CD14-positive monocyte (primary cell): ENCODE measurements around the gene CYP17A1. TPM values are rescaled to one million over a fixed set of nuclear protein-coding genes. Genes with fewer than 3 reads are reported as not detected.

Source experiments
- DNase-seq, 3 donors: peaks; one replicate each; pipeline ENCODE4 v3.0.0-alpha.2; 2011 to 2022
- H2AFZ ChIP-seq: 2 replicates; pipeline ENCODE4 v1.6.0; 2012; ENCODE audit warnings: mild to moderate bottlenecking, low read depth, low read length, inconsistent platforms; ENCODE audit not compliant: insufficient read depth, poor library complexity, severe bottlenecking
- H3K27ac ChIP-seq, 2 donors: 1 replicate in 1 of 2; 2 replicates in 1 of 2; pipeline ENCODE4 v1.5.1; 2012 to 2013; ENCODE audit warnings: low read length in 2 of 2, control low read depth in 1 of 2, inconsistent platforms in 1 of 2, low read depth in 1 of 2, mild to moderate bottlenecking in 1 of 2
- H3K27me3 ChIP-seq, 2 donors: one replicate each; pipeline versions ENCODE4 v1.6.0 to v1.6.1; 2011 to 2013; ENCODE audit warnings: low read length in 2 of 2; ENCODE audit not compliant: control insufficient read depth in 2 of 2, insufficient read depth in 2 of 2
- H3K36me3 ChIP-seq, 2 donors: replicated peaks in 1 of 2; 1 replicate in 1 of 2; 2 replicates in 1 of 2; pipeline versions ENCODE4 v1.5.1 to v1.6.1; 2012 to 2013; ENCODE audit warnings: low read length in 2 of 2, control low read depth in 1 of 2, inconsistent platforms in 1 of 2, mild to moderate bottlenecking in 1 of 2; ENCODE audit not compliant: insufficient read depth in 2 of 2, control insufficient read depth in 1 of 2
- H3K4me1 ChIP-seq, 2 donors: 1 replicate in 1 of 2; 2 replicates in 1 of 2; pipeline versions ENCODE4 v1.5.1 to v1.6.1; 2012 to 2013; ENCODE audit warnings: low read length in 2 of 2, control low read depth in 1 of 2, inconsistent platforms in 1 of 2, mild to moderate bottlenecking in 1 of 2, moderate library complexity in 1 of 2; ENCODE audit not compliant: insufficient read depth in 2 of 2, control insufficient read depth in 1 of 2
- H3K4me2 ChIP-seq: replicated peaks from 2 replicates; pipeline ENCODE3; 2012; ENCODE audit warnings: low read length, moderate library complexity, mild to moderate bottlenecking; ENCODE audit not compliant: poor library complexity, severe bottlenecking; ENCODE audit errors: extremely low read depth
- H3K4me3 ChIP-seq, 3 experiments: fragments of 200-600 bp in 1 of 3; sonication (generic) in 1 of 3; replicated peaks in 1 of 3; 1 replicate in 2 of 3; 2 replicates in 1 of 3; pipeline ENCODE4 v1.5.1; 2011 to 2013; ENCODE audit warnings: low read length in 3 of 3, mild to moderate bottlenecking in 3 of 3, control low read depth in 2 of 3, low read depth in 2 of 3, inconsistent platforms in 1 of 3, moderate library complexity in 1 of 3
- H3K79me2 ChIP-seq: 2 replicates; pipeline ENCODE4 v1.6.0; 2012; ENCODE audit warnings: mild to moderate bottlenecking, control low read depth, inconsistent platforms, low read length, moderate library complexity; ENCODE audit not compliant: insufficient read depth
- H3K9ac ChIP-seq: 2 replicates; pipeline ENCODE4 v1.6.0; 2017; ENCODE audit warnings: low read length, mild to moderate bottlenecking; ENCODE audit not compliant: insufficient read depth, poor library complexity, severe bottlenecking
- H3K9me3 ChIP-seq, 2 donors: replicated peaks in 1 of 2; 1 replicate in 1 of 2; 2 replicates in 1 of 2; pipeline versions ENCODE4 v1.5.1 to v1.6.1; 2012 to 2013; ENCODE audit warnings: low read length in 2 of 2, control low read depth in 1 of 2; ENCODE audit not compliant: control insufficient read depth in 1 of 2, insufficient read depth in 1 of 2
- H4K20me1 ChIP-seq: 2 replicates; pipeline ENCODE4 v1.6.0; 2012; ENCODE audit warnings: mild to moderate bottlenecking, low read length, control low read depth, moderate library complexity; ENCODE audit not compliant: insufficient read depth
- H3K27ac Mint-ChIP-seq, 7 donors: one replicate each; pipeline ENCODE4 v1.8.0; 2020; ENCODE audit warnings: mild to moderate bottlenecking in 7 of 7, mixed read lengths in 7 of 7, moderate library complexity in 6 of 7, inconsistent platforms in 2 of 7
- H3K27me3 Mint-ChIP-seq, 3 donors: one replicate each; pipeline ENCODE4 v1.8.0; 2021 to 2022; ENCODE audit warnings: low read depth in 3 of 3, mild to moderate bottlenecking in 3 of 3, mixed read lengths in 3 of 3, moderate library complexity in 3 of 3, inconsistent platforms in 1 of 3
- H3K36me3 Mint-ChIP-seq, 2 donors: one replicate each; pipeline ENCODE4 v1.8.0; 2020; ENCODE audit warnings: mixed read lengths in 2 of 2, inconsistent platforms in 1 of 2, mild to moderate bottlenecking in 1 of 2
- H3K4me1 Mint-ChIP-seq: one replicate; pipeline ENCODE4 v1.8.0; 2020; ENCODE audit warnings: mild to moderate bottlenecking, mixed read lengths
- H3K4me3 Mint-ChIP-seq, 2 donors: one replicate each; pipeline ENCODE4 v1.8.0; 2020; ENCODE audit warnings: mild to moderate bottlenecking in 2 of 2, mixed read lengths in 2 of 2, moderate library complexity in 1 of 2
- H3K9me3 Mint-ChIP-seq, 7 donors: one replicate each; pipeline ENCODE4 v1.8.0; 2020 to 2022; ENCODE audit warnings: mixed read lengths in 7 of 7, mild to moderate bottlenecking in 6 of 7, moderate library complexity in 6 of 7, inconsistent platforms in 2 of 7
- WGBS: methylation state at CpG from one replicate; pipeline ENCODE4 v1.1.5; 2013; ENCODE audit warnings: missing lambda C conversion rate; ENCODE audit not compliant: insufficient coverage; 5-methylcytosine and 5-hydroxymethylcytosine counted together
- intact Hi-C, 2 donors: fragments of 100-400 bp; cut with micrococcal nuclease; formaldehyde crosslinking; loops; one replicate each; pipeline versions ENCODE4 v1.15.0 to v1.15.1; 2023
- polyA plus RNA-seq, 3 donors: library from polyadenylated mRNA; depleted of rRNA in 1 of 3; unstranded in 2 of 3; stranded (reverse) in 1 of 3; fragments of 300-500 nt in 2 of 3; fragments of >200 nt in 1 of 3; fragmentation: Illumina TruSeq in 2 of 3; gene quantifications; 1 replicate in 2 of 3; 2 replicates in 1 of 3; pipeline ENCODE4 v1.2.3, GENCODE V29; 2012 to 2021
- TF ChIP-seq, protein P1 (sequence below): fragments of 200-600 bp; IDR thresholded peaks from one replicate; pipeline ENCODE4 v1.8.0; 2022; ENCODE audit warnings: antibody characterized with exemption, mild to moderate bottlenecking

The CYP17A1 gene
- polyA plus RNA-seq, 3 donors: 0.04 TPM; not detected in 2

DNA sequence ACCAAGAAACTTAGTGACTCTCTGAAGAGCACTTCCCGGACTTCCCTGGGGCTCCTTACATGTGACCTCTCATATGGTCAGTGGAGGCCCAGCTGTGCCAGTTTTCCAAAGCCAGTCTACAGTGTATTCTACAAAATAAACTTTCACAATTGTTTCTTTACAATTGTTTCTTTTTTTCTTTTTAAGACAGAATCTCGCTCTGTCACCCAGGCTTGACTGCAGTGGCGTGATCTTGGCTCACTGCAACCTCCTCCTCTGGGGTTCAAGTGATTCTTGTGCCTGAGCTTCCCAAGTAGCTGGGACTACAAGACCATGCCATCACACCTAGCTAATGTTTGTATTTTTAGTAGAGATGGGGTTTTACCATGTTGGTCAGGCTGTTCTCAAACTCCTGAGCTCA, 25.9 kb downstream of the CYP17A1 start:
- H3K36me3 Mint-ChIP-seq: peaks cover 61 to 80% of the 10 kb centered on the region in 2 donors
- intact Hi-C loops: no loop called here
- DNase-seq: no peak
- TF ChIP-seq, protein P1, sequence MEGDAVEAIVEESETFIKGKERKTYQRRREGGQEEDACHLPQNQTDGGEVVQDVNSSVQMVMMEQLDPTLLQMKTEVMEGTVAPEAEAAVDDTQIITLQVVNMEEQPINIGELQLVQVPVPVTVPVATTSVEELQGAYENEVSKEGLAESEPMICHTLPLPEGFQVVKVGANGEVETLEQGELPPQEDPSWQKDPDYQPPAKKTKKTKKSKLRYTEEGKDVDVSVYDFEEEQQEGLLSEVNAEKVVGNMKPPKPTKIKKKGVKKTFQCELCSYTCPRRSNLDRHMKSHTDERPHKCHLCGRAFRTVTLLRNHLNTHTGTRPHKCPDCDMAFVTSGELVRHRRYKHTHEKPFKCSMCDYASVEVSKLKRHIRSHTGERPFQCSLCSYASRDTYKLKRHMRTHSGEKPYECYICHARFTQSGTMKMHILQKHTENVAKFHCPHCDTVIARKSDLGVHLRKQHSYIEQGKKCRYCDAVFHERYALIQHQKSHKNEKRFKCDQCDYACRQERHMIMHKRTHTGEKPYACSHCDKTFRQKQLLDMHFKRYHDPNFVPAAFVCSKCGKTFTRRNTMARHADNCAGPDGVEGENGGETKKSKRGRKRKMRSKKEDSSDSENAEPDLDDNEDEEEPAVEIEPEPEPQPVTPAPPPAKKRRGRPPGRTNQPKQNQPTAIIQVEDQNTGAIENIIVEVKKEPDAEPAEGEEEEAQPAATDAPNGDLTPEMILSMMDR: no peak
- peak overlapping the region in 6 of 7 donors; percentile 14 to 99 (median 86) for H3K27ac Mint-ChIP-seq
- Histone ChIP-seq H4K20me1 (no peaks in the 10 kb centered on the region), H3K4me2 (no peak overlapping the region), H3K27me3 (no peaks in the 10 kb centered on the region), H3K36me3 (peaks cover 26 to 60% of the 10 kb centered on the region in 2 donors), H3K4me3 (no peak overlapping the region), H3K9me3 (no peaks in the 10 kb centered on the region), H3K4me1 (peaks cover 58 to 70% of the 10 kb centered on the region in 2 donors), H3K9ac (no peak overlapping the region), H3K27ac (peak overlapping the region; percentile 26 to 85), H2AFZ (no peak overlapping the region), H3K79me2 (peaks cover 9% of the 10 kb centered on the region)
- H3K9me3 Mint-ChIP-seq: no peaks in the 10 kb centered on the region
- 89% methylated on average over 3 of the region's 3 CpGs for WGBS
- no peak overlapping the region for H3K4me3 Mint-ChIP-seq
- H3K27me3 Mint-ChIP-seq: peaks cover 0 to 3% (median 0%) of the 10 kb centered on the region in 3 donors
- H3K4me1 Mint-ChIP-seq: peaks cover 60% of the 10 kb centered on the region

DNA sequence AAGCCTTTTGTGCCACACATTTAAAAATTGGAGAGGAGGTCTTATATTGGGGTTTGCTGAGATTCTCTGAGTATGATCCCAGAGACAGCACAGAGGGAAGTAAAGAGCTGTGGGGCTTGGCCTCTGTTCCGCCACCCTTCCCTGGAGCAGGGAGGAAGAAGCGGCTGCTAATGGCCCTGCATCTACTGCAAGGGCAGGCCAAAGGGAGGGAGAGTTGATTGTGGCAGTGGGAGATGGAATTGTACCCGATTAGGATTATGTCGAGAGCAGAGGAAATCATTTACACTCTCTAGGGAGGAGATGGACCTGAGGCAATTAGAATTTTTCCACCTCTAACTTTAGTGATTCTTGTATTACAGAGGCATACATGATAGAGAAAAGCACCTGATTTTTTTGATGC, 28.8 kb downstream of the CYP17A1 start:
- Histone ChIP-seq H3K27me3 (no peaks in the 10 kb centered on the region), H3K9ac (no peak overlapping the region), H4K20me1 (no peaks in the 10 kb centered on the region), H3K36me3 (peaks cover 22 to 59% of the 10 kb centered on the region in 2 donors), H3K4me1 (peaks cover 32 to 43% of the 10 kb centered on the region in 2 donors), H3K4me3 (no peak overlapping the region), H2AFZ (no peak overlapping the region), H3K79me2 (peaks cover 19% of the 10 kb centered on the region), H3K4me2 (no peak overlapping the region), H3K27ac (no peak overlapping the region), H3K9me3 (no peaks in the 10 kb centered on the region)
- intact Hi-C loops: loop anchor here in 1 of 2 donors (10.0 kb wide), 1 partner anchor 54 kb away; no protein-coding TSS in a partner anchor
- Mint-ChIP-seq H3K27me3 (no peaks in the 10 kb centered on the region), H3K4me3 (no peak overlapping the region), H3K4me1 (peaks cover 40% of the 10 kb centered on the region), H3K36me3 (peaks cover 63 to 81% of the 10 kb centered on the region in 2 donors), H3K27ac (peak overlapping the region in 5 of 7 donors; percentile 7 to 83 (median 64)), H3K9me3 (no peaks in the 10 kb centered on the region)
- no peak for DNase-seq
- 80% methylated on average over 2 of the region's 4 CpGs for WGBS
- TF ChIP-seq, protein P1: no peak
